GM19438 (cell line): ENCODE results near the gene FAIM.
"Not testable (repeated sequence)": the region's sequence is repeated elsewhere in the genome, so short reads cannot be mapped to it uniquely, and the experiment has no call there.

Experiments used
- ATAC-seq: cut with Tn5 transposase; IDR thresholded peaks from one replicate; pipeline ENCODE4 v1.9.1; 2021; ENCODE audit warnings: low read depth; ENCODE audit not compliant: unreplicated experiment

The FAIM gene

DNA sequence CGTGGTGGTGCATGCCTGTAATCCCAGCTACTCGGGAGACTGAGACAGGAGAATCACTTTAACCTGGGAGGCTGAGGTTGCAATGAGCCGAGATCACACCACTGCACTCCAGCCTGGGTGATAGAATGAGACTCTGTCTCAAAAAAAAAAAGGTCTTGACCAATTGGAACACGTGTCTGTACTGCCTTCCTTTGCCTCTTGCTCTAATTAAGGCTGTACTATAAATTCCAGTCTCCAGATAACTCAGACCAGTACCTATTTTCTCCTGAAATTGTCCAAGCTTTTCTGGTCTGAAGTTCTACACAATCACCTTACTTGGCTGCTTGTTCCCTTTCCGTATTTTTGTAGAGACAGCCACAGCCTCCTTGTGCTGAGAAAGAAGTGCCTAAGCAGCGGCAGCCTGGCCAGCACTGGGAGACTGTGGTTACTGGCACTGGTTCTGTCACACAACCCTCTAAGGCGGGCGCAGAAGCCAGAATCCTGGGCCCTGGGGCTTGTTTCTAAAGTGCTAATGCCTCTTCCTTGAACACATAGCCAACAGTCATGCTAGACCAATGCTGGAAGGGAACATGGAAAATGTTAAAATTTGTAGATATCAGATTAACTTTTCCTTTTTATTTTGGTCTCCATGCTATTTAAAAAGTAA is 8.3 kb upstream of the FAIM start:
- ATAC-seq = no peak

DNA sequence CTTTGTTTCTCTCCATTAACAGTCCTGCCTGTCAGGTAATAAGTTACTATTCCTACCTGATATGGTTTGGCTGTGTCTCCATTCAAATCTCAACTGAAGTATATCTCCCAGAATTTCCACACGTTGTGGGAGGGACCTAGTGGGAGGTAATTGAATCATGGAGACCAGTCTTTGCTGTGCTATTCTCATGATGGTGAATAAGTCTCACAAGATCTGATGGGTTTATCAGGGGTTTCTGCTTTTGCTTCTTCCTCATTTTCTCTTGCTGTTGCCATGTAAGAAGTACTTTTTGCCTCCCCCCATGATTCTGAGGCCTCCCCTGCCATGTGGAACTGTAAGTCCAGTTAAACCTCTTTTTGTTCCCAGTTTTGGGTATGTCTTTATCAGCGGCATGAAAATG is 6.9 kb upstream of the FAIM start:
- ATAC-seq = not testable (repeated sequence)

DNA sequence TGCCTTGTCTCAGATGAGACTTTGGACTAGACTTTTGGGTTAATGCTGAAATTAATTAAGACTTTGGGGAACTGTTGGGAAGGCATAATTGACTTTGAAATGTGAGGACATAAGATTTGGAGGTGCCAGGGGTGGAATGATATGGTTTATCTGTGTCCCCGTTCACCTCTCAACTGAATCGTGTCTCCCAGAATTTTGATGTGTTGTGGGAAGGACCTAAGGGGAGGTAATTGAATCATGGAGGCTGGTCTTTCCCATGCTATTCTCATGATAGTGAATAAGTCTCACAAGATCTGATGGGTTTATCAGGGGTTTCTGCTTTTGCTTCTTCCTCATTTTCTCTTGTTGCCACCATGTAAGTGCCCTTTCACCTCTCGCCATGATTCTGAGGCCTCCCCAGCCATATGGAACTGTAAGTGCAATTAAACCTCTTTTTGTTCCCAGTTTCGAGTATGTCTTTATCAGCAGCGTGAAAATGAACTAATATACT is 4.4 kb upstream of the FAIM start:
- not testable (repeated sequence) for ATAC-seq

DNA sequence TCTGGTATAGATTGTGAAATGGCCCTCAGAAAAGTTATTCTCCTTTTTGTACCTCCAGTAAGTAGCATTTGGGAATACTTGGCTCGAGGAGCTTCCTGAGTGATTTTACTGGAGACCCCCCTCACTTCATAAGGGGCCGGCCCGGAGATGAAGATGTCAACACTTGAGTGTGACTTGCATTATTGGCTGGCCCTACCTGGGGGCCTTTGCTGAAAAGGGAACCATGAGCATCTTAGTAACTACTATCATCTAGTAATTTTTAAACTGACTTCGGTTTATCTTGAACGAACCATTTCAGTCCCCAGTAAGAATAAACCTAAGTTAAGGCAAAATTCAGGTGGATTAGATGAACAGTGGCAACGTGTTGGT is 1.3 kb downstream of the FAIM start:
- ATAC-seq = no peak

DNA sequence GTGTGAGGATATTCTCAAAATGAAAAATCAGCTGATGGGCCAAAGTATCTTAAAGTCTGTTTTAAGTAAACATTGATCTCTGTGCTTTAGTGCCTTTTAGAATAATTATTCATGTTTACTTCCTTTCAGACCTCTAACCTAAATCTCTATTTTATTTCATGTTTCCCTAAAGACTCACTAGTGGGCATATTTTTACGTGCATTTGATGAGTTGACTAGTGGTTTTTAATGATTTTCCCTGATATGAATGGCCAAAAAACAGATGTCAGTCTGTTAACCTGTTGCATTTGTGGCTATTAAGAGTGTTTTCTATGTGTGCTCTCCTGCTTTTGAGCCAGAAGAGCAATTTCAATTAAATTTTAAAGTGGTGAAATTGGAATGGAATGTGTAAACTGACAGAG is 6.9 kb downstream of the FAIM start:
- ATAC-seq = no peak

DNA sequence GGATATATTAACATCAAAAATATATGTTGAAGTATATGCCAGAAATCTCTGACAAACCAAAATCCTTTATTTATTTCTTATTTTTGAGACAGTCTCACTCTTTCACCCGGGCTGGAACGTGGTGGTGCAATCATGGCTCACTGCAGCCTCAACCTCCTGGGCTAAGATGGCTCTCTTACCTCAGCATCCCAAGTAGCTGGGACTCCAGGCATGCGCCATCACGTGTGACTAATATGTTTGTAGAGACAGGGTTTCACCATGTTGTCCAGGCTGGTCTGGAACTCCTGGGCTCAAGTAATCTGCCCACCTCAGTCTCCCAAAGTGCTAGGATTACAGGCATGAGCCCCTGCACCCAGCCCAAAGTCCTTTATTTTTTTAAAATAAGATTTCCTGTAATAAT is 11.9 kb downstream of the FAIM start:
- no peak for ATAC-seq

DNA sequence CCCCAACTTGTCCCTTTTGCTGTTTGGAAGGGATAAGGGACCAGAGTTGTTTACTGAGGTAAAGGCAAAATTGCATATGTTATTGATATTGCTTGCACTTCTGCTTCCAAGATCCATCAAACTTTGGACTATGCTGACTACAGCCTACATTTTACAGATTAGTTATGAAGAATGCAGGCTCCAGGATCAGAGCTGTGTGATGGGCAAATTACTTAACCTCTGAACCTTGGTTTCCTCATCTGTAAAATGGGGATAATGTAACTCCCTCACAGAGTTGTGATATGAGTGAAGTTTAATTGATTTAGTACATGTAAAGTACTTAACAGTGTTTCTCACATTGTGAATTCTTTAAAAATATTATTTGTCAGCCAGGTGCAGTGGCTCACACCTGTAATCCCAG is 15.9 kb downstream of the FAIM start:
- no peak for ATAC-seq

DNA sequence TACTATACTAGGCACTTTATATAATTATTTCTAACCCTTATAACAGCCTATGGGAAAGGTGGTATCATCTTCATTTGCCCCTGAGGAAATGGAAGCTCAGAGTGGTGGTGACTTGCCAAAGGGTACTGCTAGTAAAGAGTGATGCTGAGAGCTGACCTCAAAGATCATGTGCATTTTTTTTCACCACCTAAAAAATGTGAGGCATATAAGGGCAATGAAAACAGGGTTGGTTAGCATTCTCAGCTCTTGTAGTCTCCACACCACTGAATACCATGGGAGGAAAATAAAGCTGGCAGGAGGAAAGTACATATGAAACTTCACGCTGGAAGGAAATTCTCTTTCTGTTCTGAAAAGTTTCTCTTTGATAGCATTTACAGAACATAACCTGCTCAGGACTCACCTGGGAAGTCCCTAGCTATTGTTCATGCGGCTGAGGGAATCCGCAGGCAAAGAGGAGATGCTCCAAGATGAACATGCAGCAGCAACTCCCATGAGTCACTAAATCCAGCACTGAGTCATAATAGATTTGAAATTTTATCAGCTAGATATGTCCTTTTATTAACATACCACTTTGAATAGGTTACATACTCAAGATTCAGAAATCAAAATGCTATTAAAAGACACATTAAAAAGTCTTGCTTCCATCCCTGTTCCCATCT is 17.3 kb downstream of the FAIM start:
- ATAC-seq = no peak

DNA sequence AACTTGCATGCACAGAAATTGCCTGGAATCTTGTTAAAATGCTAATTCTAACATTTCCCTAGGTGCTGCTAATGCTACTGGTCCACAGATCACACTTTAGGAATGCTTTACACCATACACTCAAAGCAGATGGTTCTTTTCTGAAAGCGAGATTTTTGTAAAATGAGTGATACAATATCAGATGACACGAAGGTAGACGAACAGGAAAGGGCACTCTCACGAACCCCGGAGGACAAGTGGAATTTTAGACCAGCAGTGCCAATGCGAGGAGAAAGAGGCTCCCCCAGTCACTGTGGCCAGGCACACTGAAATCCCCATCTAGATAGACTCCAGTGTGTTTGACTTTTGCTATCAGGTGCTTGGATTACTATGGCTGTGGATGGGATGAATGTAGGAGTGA is 21.0 kb downstream of the FAIM start:
- no peak for ATAC-seq

DNA sequence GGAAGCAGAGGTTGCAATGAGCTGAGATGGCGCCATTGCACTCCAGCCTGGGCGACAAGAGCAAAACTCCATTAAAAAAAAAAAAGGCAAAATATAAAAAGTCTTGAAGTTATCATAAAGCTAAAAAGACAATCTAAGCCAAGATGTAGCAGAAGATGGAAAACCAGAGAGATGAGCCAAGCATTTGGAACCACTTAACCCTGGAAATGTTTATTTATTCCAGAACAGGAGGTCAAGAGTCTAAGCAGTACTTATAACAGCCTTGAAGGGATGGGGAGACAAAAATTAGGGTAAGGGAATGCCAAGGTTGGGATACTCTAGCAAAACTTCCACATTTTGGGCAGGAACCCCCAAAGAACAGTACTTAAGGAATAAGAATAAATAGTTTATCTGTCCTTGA is 30.1 kb downstream of the FAIM start:
- ATAC-seq = no peak

DNA sequence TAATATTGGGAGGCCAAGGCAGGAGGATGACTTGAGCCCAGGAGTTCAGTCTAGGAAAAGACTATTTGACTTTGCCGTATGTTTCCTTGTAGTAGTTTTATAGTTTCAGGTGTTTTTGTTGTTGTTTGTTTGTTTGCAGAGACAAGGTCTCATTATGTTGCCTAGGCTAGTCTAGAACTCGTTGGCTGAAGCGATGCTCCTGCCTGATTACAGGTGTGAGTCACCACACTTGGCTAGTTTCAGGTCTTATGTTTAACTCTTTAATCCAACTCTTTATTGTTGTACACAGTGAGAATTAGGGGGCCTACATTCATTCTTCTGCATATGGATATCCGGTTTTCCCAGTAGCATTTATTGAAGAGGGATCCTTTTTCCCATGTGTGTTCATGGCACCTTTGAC is 32.0 kb downstream of the FAIM start:
- ATAC-seq = no peak

DNA sequence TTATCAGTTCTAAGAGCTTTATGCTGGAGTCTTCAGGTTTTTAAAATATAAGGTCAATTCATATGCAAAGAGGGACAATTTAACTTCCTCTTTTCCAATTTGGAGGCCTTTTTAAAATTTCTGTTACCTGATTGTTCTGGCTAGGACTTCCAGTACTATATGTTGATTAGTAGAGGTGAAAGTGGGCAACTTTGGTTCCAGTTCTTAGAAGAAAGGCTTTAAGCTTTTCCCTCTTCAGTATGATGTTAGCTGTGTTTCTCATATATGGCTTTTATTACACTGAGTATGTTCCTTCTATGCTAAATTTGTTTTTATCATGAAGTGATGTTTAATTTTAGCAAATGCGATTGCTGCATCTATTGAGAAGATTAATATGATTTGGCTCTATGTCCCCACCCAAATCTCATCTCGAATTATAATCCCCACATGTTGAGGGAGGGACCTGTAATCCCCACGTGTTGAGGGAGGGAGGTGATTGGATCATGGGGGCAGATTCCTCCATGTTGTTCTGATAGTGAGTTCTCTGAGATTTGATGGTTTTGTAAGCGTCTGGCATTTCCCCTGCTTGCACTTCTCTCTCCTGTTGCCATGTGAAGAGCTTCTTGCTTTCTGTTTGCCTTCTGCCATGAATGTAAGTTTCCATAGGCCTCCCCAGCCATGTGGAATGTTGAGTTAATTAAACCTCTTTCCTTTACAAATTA is 33.8 kb downstream of the FAIM start:
- ATAC-seq = no peak

DNA sequence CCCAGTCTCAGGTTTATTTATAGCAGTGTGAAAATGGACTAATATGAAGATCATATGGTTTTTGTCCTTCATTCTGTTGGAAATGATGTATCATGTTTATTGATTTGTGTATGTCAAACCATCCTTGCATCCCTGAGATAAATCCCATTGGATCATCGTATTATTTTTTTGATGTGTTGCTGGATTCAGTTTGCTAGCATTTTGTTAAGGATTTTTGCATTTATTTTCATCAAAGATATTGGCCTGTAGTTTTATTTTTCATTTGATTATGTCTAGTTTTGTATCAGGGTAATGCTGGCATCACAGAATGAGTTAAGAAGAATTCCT is 34.3 kb downstream of the FAIM start:
- no peak for ATAC-seq

DNA sequence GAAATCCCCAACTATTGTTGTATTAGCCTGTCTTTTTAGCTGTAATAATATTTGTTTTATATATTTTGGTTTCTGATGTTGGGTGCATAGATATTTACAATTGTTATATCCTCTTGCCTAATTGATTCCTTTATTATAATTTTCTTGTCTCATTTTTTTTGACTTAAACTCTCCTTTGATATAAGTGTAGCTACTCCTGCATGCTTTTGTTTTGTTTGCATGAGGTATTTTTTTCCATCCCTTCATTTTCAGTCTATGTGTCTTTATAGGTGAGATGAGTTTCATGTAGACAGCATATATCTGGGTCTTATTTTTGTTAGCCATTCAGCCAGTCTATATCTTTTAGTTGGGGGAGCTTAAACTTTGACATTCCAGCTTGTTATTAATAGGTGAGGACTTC is 37.4 kb downstream of the FAIM start:
- ATAC-seq = no peak

DNA sequence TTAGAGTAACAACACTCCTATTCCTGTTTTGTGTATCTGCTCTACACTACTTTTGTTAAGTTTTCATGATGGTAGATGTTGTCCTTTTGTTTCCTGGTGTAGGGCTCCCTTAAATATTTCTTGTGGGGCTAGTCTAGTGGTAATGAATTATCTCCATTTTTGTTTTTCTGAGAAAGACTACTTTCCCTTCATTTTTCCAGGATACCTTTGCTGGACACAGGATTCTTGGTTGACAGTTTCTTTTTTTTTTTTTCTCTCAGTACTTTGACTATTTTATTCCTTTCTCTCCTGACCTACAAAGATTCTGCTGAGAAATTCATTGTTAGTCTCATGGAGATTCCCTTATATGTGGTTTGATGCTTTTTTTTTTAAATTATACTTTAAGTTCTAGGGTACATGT is 37.9 kb downstream of the FAIM start:
- no peak for ATAC-seq

DNA sequence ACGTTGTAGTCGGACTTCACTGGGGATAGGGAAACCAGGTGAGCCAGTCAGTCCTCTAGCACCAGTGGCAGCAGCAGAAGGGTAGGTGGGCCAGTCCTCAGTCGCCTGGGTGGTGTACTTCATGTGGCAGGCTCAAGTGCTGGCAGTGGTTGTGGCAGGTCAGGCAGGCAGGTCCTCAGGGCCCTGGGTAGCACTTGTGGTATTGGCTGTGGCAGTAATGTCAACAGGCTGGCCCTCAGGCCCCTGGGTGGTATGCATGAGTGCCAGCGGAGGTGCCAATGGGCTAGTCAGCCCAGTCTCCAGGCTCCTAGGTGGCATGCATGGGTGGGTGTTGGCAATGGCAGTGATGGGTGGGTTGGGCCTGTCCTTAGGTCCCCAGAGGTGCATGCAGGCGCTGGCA is 40.6 kb downstream of the FAIM start:
- no peak for ATAC-seq

DNA sequence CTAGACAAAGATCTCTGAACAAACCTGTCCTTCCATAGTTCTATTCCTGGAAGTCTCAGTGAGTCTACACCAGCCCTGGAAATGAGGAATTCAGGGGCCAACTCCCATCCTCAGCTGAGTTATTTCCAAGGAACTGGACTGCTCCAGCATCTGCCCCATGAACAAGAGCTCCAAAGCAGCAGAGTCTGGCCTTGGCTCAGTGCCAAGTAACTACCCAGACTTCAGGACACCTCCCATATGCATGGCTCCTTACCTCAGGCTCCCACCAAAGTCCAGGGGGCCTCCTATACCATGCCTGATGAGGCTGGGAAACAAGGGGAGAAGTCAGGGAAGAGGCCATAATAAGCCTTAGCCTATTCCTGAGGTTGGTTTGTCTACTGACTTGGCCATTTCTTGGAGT is 45.0 kb downstream of the FAIM start:
- no peak for ATAC-seq

DNA sequence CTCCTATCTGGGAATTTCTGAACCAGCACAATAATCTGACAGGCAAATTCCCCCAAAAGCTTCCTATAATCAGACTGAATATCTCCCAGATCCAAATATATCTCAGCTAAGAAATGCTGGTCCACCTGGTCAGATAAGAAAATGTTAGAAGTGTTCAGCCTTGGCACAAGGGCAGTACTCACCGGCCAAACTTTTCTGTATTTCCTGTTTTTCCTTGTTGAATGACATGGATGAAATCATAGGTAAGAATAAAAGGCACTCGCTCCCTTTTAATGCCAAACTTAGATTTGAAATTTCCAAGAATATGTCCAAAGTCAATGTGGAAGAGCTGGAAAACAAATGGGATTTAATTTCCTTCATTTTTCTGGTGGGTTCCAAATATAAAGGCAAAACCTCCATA is 48.9 kb downstream of the FAIM start:
- no peak for ATAC-seq

DNA sequence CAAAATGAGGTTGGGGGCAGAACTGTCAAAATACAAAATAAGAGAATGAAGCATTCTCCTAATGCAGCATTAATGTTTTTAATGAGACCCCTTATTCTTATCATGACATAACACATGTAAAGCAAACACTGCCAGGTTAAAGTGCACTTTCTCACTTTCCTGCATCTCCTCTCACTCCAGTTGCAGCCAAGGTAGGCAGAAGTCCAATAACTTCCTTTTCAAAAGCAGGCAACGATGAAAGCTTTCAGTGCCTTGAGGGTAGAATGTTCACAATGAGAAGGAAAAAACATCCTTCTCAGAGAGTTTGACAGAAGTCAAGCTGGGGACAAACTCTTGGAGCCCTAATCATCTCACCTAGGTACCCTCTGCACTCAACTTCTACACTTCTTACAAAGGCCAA is 59.5 kb downstream of the FAIM start:
- no peak for ATAC-seq

DNA sequence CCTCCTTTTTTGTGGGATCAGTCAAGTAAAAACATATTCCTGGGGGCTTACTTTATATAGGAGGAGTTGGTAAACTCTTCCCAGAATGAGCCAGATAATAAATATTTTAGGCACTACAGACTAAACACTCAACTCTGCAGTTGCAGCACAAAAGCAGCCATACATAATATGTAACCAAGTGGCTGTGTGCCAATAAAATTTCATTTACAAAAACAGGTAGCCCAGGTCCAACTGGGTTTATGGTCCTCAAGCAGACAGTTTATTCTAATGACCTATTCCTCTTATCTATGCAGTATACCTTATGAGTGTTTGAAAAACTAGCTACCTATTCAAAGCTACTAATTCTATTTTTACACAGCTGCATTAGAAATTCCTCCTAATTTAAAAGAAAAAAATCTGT is 61.8 kb downstream of the FAIM start:
- ATAC-seq = no peak

DNA sequence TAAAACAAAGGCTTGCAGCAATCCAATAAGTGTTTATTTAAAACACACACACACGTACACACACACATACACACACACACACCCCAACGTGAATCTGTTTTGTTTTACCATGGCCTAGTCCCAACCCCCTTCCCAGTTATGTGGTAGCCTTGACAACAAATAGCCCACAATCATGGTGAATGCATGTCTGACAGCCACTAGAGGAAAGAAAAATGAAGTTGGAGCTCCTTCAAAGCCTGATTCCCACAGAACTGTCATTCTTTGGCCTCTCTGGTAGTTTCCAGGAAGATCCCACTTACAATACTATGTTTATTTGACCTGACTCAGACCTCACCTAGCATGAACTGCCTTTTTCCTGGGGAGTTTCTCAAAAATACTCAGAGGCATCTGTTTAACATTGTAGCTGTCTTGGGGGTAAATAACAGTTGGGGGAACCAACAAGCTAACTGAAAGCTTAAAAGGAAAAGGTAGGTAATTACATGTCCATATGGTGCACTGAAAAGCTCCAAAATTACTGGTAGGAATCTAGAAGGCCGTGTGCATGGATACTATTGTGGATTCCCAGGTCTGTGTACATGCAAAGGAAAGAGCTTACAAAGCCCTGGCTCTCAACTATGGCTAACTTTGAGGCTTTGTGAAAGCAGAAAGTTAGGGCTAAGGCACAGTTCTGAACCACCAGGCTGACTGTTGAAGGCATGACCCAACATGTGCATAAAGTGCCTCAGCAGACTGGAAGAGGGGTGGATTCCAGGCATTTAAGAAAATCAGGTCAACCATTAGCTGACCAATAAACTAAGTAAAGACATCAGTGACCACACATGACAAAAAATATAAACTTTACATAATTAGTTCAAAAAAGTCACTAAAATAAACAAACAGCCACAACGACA is 65.3 kb downstream of the FAIM start:
- no peak for ATAC-seq
